C4-2B (cell line): ENCODE measurements around the gene NOX4.

Experiments used
- CTCF ChIP-seq: fragments of 450-650 bp; conservative IDR thresholded peaks from 2 replicates; pipeline ENCODE4 v1.5.1; 2017; ENCODE audit warnings: mild to moderate bottlenecking
- ZFX ChIP-seq: fragments of 450-650 bp; IDR thresholded peaks from 2 replicates; pipeline ENCODE4 v1.6.1; 2017

GRCh38 chr11:89490602-89490980 lies 584 bp downstream of the NOX4 start:
- TF ChIP-seq CTCF (no peak), ZFX (no peak)
